ENCODE results near the gene NDUFA6. TPM values are rescaled to one million over a fixed set of nuclear protein-coding genes. Genes with fewer than 3 reads are reported as not detected.
A peak's percentile ranks its signal among the peaks of the same experiment; 100 is the strongest.
"Not testable (repeated sequence)": the region's sequence is repeated elsewhere in the genome, so short reads cannot be mapped to it uniquely, and the experiment has no call there.

The NDUFA6 gene
- polyA plus RNA-seq, 2 of the 4 experiments (the other 2 are of a cell fraction), result 79.1 to 99.0 TPM

DNA sequence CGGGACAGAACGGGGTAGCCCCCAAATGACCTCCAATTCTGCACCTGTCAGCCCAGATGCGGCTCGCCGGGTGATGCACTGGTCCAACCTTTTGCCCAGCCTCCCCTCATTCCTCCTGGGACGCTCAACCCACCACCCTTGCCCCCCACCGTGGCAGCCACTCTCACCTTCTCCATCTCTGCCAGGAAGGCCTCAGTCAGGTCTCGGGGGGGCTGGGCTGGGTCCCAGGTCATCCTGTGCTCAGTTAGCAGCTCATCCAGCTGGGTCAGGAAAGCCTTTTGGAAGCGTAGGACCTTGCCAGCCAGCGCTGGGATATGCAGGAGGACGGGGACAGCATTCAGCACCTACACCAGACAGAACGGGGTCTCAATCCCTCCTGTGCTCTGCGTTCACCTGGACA lies 37.4 kb upstream of the NDUFA6 start:
- H3K9me3 ChIP-seq; CTCF ChIA-PET; ATAC-seq; H3K4me1 ChIP-seq; FAIRE-seq; H3K4me2 ChIP-seq; H3K4me3 ChIP-seq; DNase-seq (ENCODE audit: low read depth in 1 of 2, low spot score in 1 of 2); H3K27ac ChIP-seq; POLR2A ChIA-PET: not testable (repeated sequence)
- WGBS (ENCODE audit: missing lambda C conversion rate), result 89% methylated on average over 11 of the region's 13 CpGs

DNA sequence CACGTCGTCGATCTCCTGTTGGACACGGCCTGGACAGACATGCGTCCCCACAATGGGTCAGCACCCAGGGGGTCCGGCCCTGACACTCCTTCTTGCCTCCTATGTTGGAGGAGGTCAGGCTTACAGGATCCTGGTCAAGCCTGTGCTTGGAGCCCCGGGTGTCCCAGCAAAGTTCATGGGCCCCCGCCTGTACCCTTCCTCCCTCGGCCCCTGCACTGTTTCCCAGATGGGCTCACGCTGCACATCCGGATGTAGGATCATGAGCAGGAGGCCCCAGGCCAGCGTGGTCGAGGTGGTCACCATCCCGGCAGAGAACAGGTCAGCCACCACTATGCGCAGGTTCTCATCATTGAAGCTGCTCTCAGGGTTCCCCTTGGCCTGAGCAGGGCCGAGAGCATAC lies 37.0 kb upstream of the NDUFA6 start:
- CTCF ChIA-PET, result no interaction called here
- POLR2A ChIA-PET, result no interaction called here
- Histone ChIP-seq H3K27ac (no peak overlapping the region), H3K4me1 (no peaks in the 10 kb centered on the region), H3K4me3 (no peak overlapping the region), H3K4me2 (no peak overlapping the region), H3K9me3 (no peaks in the 10 kb centered on the region)
- DNase-seq (ENCODE audit: low read depth in 1 of 2, low spot score in 1 of 2), result no peak
- WGBS (ENCODE audit: missing lambda C conversion rate), result 96% methylated on average over 9 of the region's 16 CpGs
- no peak for FAIRE-seq
- ATAC-seq, result no peak
- TF ChIP-seq ZNF302 (CRISPR knock-in tag; IDR thresholded peaks at IDR 0.05), result no peak
- no peak for TF ChIP-seq TFCP2L1 (CRISPR knock-in tag; IDR thresholded peaks at IDR 0.05)
- no peak for TF ChIP-seq KDM5A (IDR thresholded peaks at IDR 0.05)
- TF ChIP-seq, protein P1, sequence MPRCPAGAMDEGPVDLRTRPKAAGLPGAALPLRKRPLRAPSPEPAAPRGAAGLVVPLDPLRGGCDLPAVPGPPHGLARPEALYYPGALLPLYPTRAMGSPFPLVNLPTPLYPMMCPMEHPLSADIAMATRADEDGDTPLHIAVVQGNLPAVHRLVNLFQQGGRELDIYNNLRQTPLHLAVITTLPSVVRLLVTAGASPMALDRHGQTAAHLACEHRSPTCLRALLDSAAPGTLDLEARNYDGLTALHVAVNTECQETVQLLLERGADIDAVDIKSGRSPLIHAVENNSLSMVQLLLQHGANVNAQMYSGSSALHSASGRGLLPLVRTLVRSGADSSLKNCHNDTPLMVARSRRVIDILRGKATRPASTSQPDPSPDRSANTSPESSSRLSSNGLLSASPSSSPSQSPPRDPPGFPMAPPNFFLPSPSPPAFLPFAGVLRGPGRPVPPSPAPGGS (IDR thresholded peaks at IDR 0.05), result no peak

- CTCF ChIA-PET; FAIRE-seq; H3K27ac ChIP-seq; DNase-seq (ENCODE audit: low read depth in 1 of 2, low spot score in 1 of 2); H3K4me2 ChIP-seq; H3K4me3 ChIP-seq; H3K9me3 ChIP-seq; H3K4me1 ChIP-seq; ATAC-seq; POLR2A ChIA-PET: not testable (repeated sequence)
- whole genome bisulfite sequencing (ENCODE audit: missing lambda C conversion rate), result no CpG with 5 or more reads among the region's 4 CpGs
Measured at GRCh38 chr22:42123529-42123928, 33.0 kb upstream of the NDUFA6 start.

DNA sequence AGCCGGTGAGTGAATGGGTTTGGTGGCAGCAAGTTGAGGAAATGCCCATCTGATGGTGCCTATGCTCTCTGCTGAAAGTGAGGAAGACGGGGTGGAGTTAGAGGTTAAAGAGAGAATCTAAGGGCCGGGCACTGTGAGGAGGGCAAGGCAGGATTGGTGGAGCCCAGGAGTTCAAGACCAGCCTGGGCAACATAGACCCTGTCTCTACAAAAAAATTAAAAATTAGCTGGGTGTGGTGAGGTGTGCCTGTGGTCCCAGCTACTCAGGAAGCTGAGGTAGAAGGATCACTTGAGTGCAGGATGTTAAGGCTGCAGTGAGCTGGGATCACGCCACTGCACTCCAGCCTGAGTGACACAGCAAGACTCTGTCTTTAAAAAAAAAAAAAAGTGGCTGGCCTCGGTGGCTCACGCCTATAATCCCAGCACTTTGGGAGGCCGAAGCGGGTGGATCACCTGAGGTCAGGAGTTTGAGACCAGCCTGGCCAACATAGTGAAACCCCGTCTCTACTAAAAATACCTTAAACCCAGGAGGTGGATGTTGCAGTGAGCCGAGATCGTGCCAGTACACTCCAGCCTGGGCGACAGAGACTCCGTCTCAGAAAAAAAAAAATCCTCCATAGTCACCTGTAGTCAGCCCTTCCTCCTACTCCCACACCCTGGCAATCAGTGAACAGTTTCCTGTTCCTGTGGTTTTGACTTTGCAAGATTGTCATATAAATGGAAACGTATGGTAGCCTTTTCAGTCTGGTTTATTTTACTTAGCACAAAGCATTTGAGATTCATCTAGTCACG lies 29.9 kb upstream of the NDUFA6 start:
- DNase-seq (ENCODE audit: low read depth in 1 of 2, low spot score in 1 of 2); POLR2A ChIA-PET; H3K4me2 ChIP-seq; H3K4me3 ChIP-seq; FAIRE-seq; H3K27ac ChIP-seq; H3K9me3 ChIP-seq; ATAC-seq; H3K4me1 ChIP-seq: not testable (repeated sequence)
- 83% methylated on average over 15 of the region's 15 CpGs for WGBS (ENCODE audit: missing lambda C conversion rate)
- CTCF ChIA-PET, result interaction anchor here (1.5 kb wide), 1 partner anchor 8 kb away, joined by 3 read pairs; no protein-coding TSS in a partner anchor

DNA sequence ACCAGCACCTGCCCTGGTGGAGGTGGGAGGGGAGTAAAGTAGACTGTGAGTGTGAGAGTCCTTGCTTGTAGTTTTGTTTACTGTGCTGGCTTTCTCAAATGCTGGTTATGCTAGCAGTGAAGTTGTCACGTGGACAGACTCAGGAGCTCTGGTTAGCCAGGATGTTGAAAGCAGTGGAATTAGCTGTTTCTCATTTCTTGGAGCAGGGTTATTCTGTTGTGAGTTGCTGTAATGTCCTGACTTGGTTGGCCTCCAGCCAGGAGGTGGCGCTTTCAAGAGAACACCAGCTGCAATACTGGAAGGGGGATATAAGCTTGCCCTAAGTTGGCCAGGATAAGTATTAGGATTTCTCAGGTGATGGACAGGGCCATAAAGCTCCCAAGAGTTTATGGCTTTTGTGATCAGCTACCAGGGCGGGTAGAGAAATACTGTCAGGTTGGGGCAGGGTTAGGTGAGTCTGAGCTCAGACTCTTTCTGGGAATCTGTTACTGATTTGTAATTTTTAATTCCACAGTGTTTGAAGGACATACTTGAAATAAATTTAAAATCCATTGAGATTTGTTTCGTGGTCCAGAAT lies 26.4 kb upstream of the NDUFA6 start:
- H3K4me1 ChIP-seq, result no peaks in the 10 kb centered on the region
- POLR2A ChIA-PET, result no interaction called here
- FAIRE-seq (no peak), ATAC-seq (no peak), DNase-seq (ENCODE audit: low read depth in 1 of 2, low spot score in 1 of 2) (no peak)
- peaks cover 8% of the 10 kb centered on the region; the same call in 2 of the 3 replicates for H3K9me3 ChIP-seq
- no peak overlapping the region for H3K4me2 ChIP-seq
- CTCF ChIA-PET, result interaction anchor here (1.0 to 2.5 kb wide), 4 partner anchors 26 to 419 kb away, joined by 3 to 14 read pairs (median 8); partner anchors contain the start of gene NDUFA6
- H3K4me3 ChIP-seq, result no peak overlapping the region
- no peak overlapping the region for H3K27ac ChIP-seq
- TF ChIP-seq PHF8 (IDR thresholded peaks at IDR 0.05; ENCODE audit: borderline replicate concordance, low read depth) (no peak), RAD21 (conservative IDR thresholded peaks at IDR 0.05 in 1 of 2, IDR thresholded peaks at IDR 0.05 in 1 of 2) (peak in 1 of 2 experiments; percentile 3; a peak in 1 of 5 replicates), CHD2 (IDR thresholded peaks at IDR 0.05; ENCODE audit: low read length, partially characterized antibody) (no peak)
- TF ChIP-seq, protein P2, sequence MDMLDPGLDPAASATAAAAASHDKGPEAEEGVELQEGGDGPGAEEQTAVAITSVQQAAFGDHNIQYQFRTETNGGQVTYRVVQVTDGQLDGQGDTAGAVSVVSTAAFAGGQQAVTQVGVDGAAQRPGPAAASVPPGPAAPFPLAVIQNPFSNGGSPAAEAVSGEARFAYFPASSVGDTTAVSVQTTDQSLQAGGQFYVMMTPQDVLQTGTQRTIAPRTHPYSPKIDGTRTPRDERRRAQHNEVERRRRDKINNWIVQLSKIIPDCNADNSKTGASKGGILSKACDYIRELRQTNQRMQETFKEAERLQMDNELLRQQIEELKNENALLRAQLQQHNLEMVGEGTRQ (IDR thresholded peaks at IDR 0.05), result no peak
- WGBS (ENCODE audit: missing lambda C conversion rate), result 50% methylated on average over 4 of the region's 4 CpGs

DNA sequence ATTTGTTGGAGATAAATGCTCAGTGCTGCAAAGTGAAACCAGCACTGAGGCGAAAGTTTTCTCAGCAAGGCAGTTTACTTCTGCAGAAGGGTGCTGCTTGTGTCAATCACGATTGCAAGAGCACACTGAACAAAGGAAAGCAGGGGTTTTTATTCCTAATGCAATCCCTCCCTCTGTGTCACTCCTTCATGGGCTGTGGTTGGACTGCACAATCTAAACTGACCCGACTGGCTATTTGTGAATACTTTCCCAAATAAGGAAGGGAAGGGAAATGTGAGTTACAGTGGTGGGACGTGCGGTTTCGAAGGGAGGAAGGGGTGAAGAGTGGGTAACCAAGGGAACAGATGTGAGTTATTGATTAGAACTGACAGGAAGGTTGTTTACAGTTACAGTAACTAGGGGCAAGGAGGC lies 24.9 kb upstream of the NDUFA6 start:
- H3K9me3 ChIP-seq; DNase-seq (ENCODE audit: low read depth in 1 of 2, low spot score in 1 of 2); ATAC-seq; H3K4me3 ChIP-seq; H3K4me1 ChIP-seq; POLR2A ChIA-PET; CTCF ChIA-PET; FAIRE-seq; H3K27ac ChIP-seq; H3K4me2 ChIP-seq: not testable (repeated sequence)
- 30% methylated on average over 6 of the region's 6 CpGs for WGBS (ENCODE audit: missing lambda C conversion rate)

Data from A549 (cell line).